Liver (tissue), 9 donors: ENCODE measurements around the gene RBM28. TPM values are rescaled to one million over a fixed set of nuclear protein-coding genes. Genes with fewer than 3 reads are reported as not detected.

ENCODE experiments used
- DNase-seq: peaks from one replicate; pipeline ENCODE4 v3.0.0-alpha.2; 2017; ENCODE audit warnings: low spot score
- H3K27ac ChIP-seq, 2 donors: one replicate each; pipeline ENCODE4 v1.7.0; 2013; ENCODE audit warnings: inconsistent platforms in 2 of 2, low read length in 2 of 2, control low read depth in 1 of 2, low read depth in 1 of 2, mild to moderate bottlenecking in 1 of 2
- H3K27me3 ChIP-seq, 4 donors: one replicate each; pipeline versions ENCODE4 v1.6.1 to v1.7.0; 2013; ENCODE audit warnings: low read length in 3 of 4, inconsistent platforms in 1 of 4, mild to moderate bottlenecking in 1 of 4, moderate library complexity in 1 of 4; ENCODE audit not compliant: control insufficient read depth in 4 of 4, insufficient read depth in 4 of 4
- H3K36me3 ChIP-seq, 4 donors: one replicate each; pipeline versions ENCODE4 v1.6.1 to v1.7.0; 2013; ENCODE audit warnings: low read length in 3 of 4, mild to moderate bottlenecking in 3 of 4, low read depth in 1 of 4, moderate library complexity in 1 of 4; ENCODE audit not compliant: control insufficient read depth in 4 of 4, insufficient read depth in 3 of 4
- H3K4me1 ChIP-seq, 4 donors: one replicate each; pipeline versions ENCODE4 v1.6.1 to v1.7.0; 2013; ENCODE audit warnings: low read length in 3 of 4, mild to moderate bottlenecking in 3 of 4, moderate library complexity in 1 of 4; ENCODE audit not compliant: control insufficient read depth in 4 of 4, insufficient read depth in 4 of 4
- H3K4me3 ChIP-seq, 3 donors: one replicate each; pipeline versions ENCODE4 v1.6.1 to v1.7.0; 2013; ENCODE audit warnings: low read length in 3 of 3, control low read depth in 1 of 3, low read depth in 1 of 3, mild to moderate bottlenecking in 1 of 3
- H3K9ac ChIP-seq, 2 donors: one replicate each; pipeline ENCODE4 v1.7.0; 2013; ENCODE audit warnings: low read length in 2 of 2, mild to moderate bottlenecking in 2 of 2, moderate library complexity in 2 of 2, control low read depth in 1 of 2, low read depth in 1 of 2
- H3K9me3 ChIP-seq, 4 donors: one replicate each; pipeline versions ENCODE4 v1.6.1 to v1.7.0; 2013; ENCODE audit warnings: low read length in 3 of 4; ENCODE audit not compliant: control insufficient read depth in 4 of 4
- ATF3 ChIP-seq: IDR thresholded peaks from 2 replicates; pipeline ENCODE4 v1.6.1; 2016; ENCODE audit warnings: antibody characterized with exemption
- CTCF ChIP-seq: fragments of 150-350 bp; IDR thresholded peaks from 2 replicates; pipeline ENCODE4 v1.5.1; 2017; ENCODE audit warnings: improper control_type of control experiment, low read depth, low read length; ENCODE audit not compliant: missing input control
- EGR1 ChIP-seq, 2 donors: IDR thresholded peaks; 2 replicates each; pipeline ENCODE4 v1.6.1; 2016 to 2018; ENCODE audit warnings: antibody characterized with exemption in 2 of 2, low read depth in 2 of 2
- FOXA1 ChIP-seq: IDR thresholded peaks from 2 replicates; pipeline ENCODE4 v1.6.1; 2016; ENCODE audit warnings: antibody characterized with exemption
- FOXA2 ChIP-seq: IDR thresholded peaks from 2 replicates; pipeline ENCODE4 v1.6.1; 2016; ENCODE audit warnings: antibody characterized with exemption
- GABPA ChIP-seq, 2 donors: IDR thresholded peaks in 1 of 2; conservative IDR thresholded peaks in 1 of 2; 2 replicates each; pipeline ENCODE4 v1.6.1; 2016; ENCODE audit warnings: antibody characterized with exemption in 2 of 2, mild to moderate bottlenecking in 1 of 2, moderate library complexity in 1 of 2
- HNF4A ChIP-seq, 2 donors: conservative IDR thresholded peaks; 2 replicates each; pipeline ENCODE4 v1.6.1; 2016; ENCODE audit warnings: antibody characterized with exemption in 2 of 2, mild to moderate bottlenecking in 2 of 2
- HNF4G ChIP-seq: IDR thresholded peaks from 2 replicates; pipeline ENCODE4 v1.6.1; 2016; ENCODE audit warnings: antibody characterized with exemption
- JUND ChIP-seq, 2 donors: IDR thresholded peaks; 2 replicates each; pipeline ENCODE4 v1.6.1; 2016; ENCODE audit warnings: antibody characterized with exemption in 2 of 2
- MAX ChIP-seq: IDR thresholded peaks from 2 replicates; pipeline ENCODE4 v1.6.1; 2016; ENCODE audit warnings: antibody characterized with exemption
- NR2F2 ChIP-seq: IDR thresholded peaks from 2 replicates; pipeline ENCODE4 v1.6.1; 2016; ENCODE audit warnings: antibody characterized with exemption
- RAD21 ChIP-seq, 2 donors: IDR thresholded peaks; 2 replicates each; pipeline ENCODE4 v1.6.1; 2016; ENCODE audit warnings: antibody characterized with exemption in 2 of 2, mild to moderate bottlenecking in 2 of 2
- REST ChIP-seq: IDR thresholded peaks from 2 replicates; pipeline ENCODE4 v1.6.1; 2016; ENCODE audit warnings: antibody characterized with exemption, mild to moderate bottlenecking
- RXRA ChIP-seq, 2 donors: IDR thresholded peaks; 2 replicates each; pipeline ENCODE4 v1.6.1; 2017 to 2018; ENCODE audit warnings: antibody characterized with exemption in 2 of 2, mild to moderate bottlenecking in 1 of 2
- SP1 ChIP-seq: IDR thresholded peaks from 2 replicates; pipeline ENCODE4 v1.6.1; 2018; ENCODE audit warnings: antibody characterized with exemption, mild to moderate bottlenecking
- TAF1 ChIP-seq: conservative IDR thresholded peaks from 2 replicates; pipeline ENCODE4 v1.6.1; 2016; ENCODE audit warnings: antibody characterized with exemption, mild to moderate bottlenecking
- YY1 ChIP-seq: IDR thresholded peaks from 2 replicates; pipeline ENCODE4 v1.6.1; 2016; ENCODE audit warnings: antibody characterized with exemption, mild to moderate bottlenecking
- ZBTB33 ChIP-seq: IDR thresholded peaks from 2 replicates; pipeline ENCODE4 v1.6.1; 2016; ENCODE audit warnings: antibody characterized with exemption
- WGBS: extraction: QIAGEN DNeasy Blood & Tissue Kit; methylation state at CpG from one replicate; pipeline ENCODE4 v1.1.7; 2013; 5-methylcytosine and 5-hydroxymethylcytosine counted together
- polyA plus RNA-seq, 2 donors: library from polyadenylated mRNA; stranded (reverse) in 1 of 2; unstranded in 1 of 2; fragments of 200-250 nt in 1 of 2; fragments of >200 nt in 1 of 2; fragmentation: Nextera tagmentation in 1 of 2; extraction: Ambion mirVana in 1 of 2; gene quantifications; one replicate each; pipeline versions ENCODE4 v1.2.1 to v1.2.3, GENCODE V29; 2013 to 2015
- total RNA-seq, 2 donors: library from RNA; depleted of rRNA; stranded (reverse); fragments of >200 nt; gene quantifications; one replicate each; pipeline ENCODE4 v1.2.3, GENCODE V29; 2014
- donor health status: healthy.
- donor health status: healthy.
- donor health status: healthy.
- donor health status: healthy.
- donor health status: healthy.

Gene RBM28
- total RNA-seq, result 10 to 100 TPM in 1 of 2 donors, 1 to 10 TPM in 1; 3.6 to 16.1 TPM
- 10 to 100 TPM in 1 of 2 donors, 1 to 10 TPM in 1; 9.1 to 14.4 TPM for polyA plus RNA-seq

- H3K9me3 ChIP-seq, result no peaks in the 10 kb centered on the region
- peaks cover 2 to 10% (median 6%) of the 10 kb centered on the region in 4 donors for H3K36me3 ChIP-seq
- H3K4me1 ChIP-seq, result peaks cover 2 to 19% (median 13%) of the 10 kb centered on the region in 4 donors
- TF ChIP-seq MAX (peak; percentile 100), GABPA (IDR thresholded peaks at IDR 0.05 in 1 of 2, conservative IDR thresholded peaks at IDR 0.05 in 1 of 2) (peak; percentile 91 to 98), RAD21 (IDR thresholded peaks at IDR 0.05) (peak in 1 of 2 donors; percentile 42), RXRA (IDR thresholded peaks at IDR 0.05) (peak; percentile 45 to 65), ATF3 (no peak), YY1 (peak; percentile 97), SP1 (peak; percentile 70), ZBTB33 (peak; percentile 91), TAF1 (peak; percentile 68), HNF4A (conservative IDR thresholded peaks at IDR 0.05) (peak; percentile 18 to 24), REST (peak; percentile 62), JUND (IDR thresholded peaks at IDR 0.05) (no peak), NR2F2 (no peak), HNF4G (no peak), FOXA2 (no peak), EGR1 (IDR thresholded peaks at IDR 0.05; ENCODE audit: low read depth in 2 of 2) (peak in 1 of 2 donors; percentile 22), FOXA1 (peak; percentile 40), CTCF (no peak)
- H3K27ac ChIP-seq, result peak within 1 kb of the TSS; percentile 80 to 82
- peak within 1 kb of the TSS; percentile 62 to 89 (median 78) for H3K4me3 ChIP-seq
- DNase-seq, result peak; percentile 86
- no peaks in the 10 kb centered on the region for H3K27me3 ChIP-seq
- WGBS, result 14% methylated on average over 49 of the region's 49 CpGs
- H3K9ac ChIP-seq, result peak within 1 kb of the TSS; percentile 66 to 75
Measured at GRCh38 chr7:128343554-128344430, at the start of gene RBM28. Gene RBM28 (minus strand): TSS chr7:128343908. CDS start chr7:128343793, 115 bp downstream.
